Ovary (tissue), 9 donors: ENCODE data around the gene C2orf68. TPM values are rescaled to one million over a fixed set of nuclear protein-coding genes. Genes with fewer than 3 reads are reported as not detected.
A peak's percentile ranks its signal among the peaks of the same experiment; 100 is the strongest.

Experiments
- DNase-seq, 5 donors: peaks; one replicate each; pipeline ENCODE4 v3.0.0-alpha.2; 2019 to 2020
- H3K27ac ChIP-seq, 2 donors: fragments of 200-600 bp; one replicate each; pipeline versions ENCODE4 v1.5.1 to v1.8.0; 2019 to 2022
- H3K27me3 ChIP-seq: fragments of 200-600 bp; one replicate; pipeline ENCODE4 v1.8.0; 2022
- H3K36me3 ChIP-seq: fragments of 200-600 bp; sonication (generic); one replicate; pipeline ENCODE4 v1.5.1; 2019
- H3K4me1 ChIP-seq: one replicate; pipeline ENCODE4 v1.8.1; 2013; ENCODE audit warnings: mild to moderate bottlenecking, moderate library complexity; ENCODE audit not compliant: insufficient read depth
- H3K4me3 ChIP-seq: fragments of 200-600 bp; sonication (generic); one replicate; pipeline ENCODE4 v1.5.1; 2017
- H3K9me3 ChIP-seq, 2 donors: fragments of 200-600 bp in 1 of 2; sonication (generic) in 1 of 2; one replicate each; pipeline versions ENCODE4 v1.5.1 to v1.8.1; 2013 to 2019; ENCODE audit warnings: mild to moderate bottlenecking in 1 of 2, moderate library complexity in 1 of 2
- EP300 ChIP-seq: sonication (generic); formaldehyde crosslinking; IDR thresholded peaks from one replicate; pipeline ENCODE4 v1.6.1; 2017; ENCODE audit warnings: antibody characterized with exemption
- POLR2A ChIP-seq: fragments of 450-650 bp; IDR thresholded peaks from one replicate; pipeline ENCODE4 v1.6.1; 2017; ENCODE audit warnings: antibody characterized with exemption, mild to moderate bottlenecking, moderate library complexity
- WGBS, 3 donors: extraction: QIAGEN DNeasy Blood & Tissue Kit in 1 of 3; methylation state at CpG; one replicate each; pipeline versions ENCODE4 v1.1.5 to v1.1.7; 2013 to 2017; 5-methylcytosine and 5-hydroxymethylcytosine counted together
- intact Hi-C, 4 donors: fragments of 100-400 bp; cut with DNase I; formaldehyde crosslinking; loops; one replicate each; pipeline versions ENCODE4 v1.11.0 to v1.15.1; 2022 to 2023
- polyA plus RNA-seq, 2 donors: library from polyadenylated mRNA; stranded (reverse); fragments of 200-250 nt in 1 of 2; fragments of 350-450 nt in 1 of 2; fragmentation: Illumina TruSeq in 1 of 2; extraction: RNeasy Lipid Tissue Mini Kit (QIAGEN cat#74804) in 1 of 2; gene quantifications; one replicate each; pipeline ENCODE4 v1.2.3, GENCODE V29; 2013 to 2014
- total RNA-seq, 7 donors: library from RNA; depleted of rRNA in 2 of 7; stranded (reverse); fragments of >200 nt in 2 of 7; fragmentation: NEBNext Ultra II Directional in 3 of 7; extraction: Animal tissue kit (Norgen Biotek cat#: 25700) in 3 of 7; gene quantifications; one replicate each; pipeline versions ENCODE4 v1.1.0 to v1.2.4, GENCODE V29; 2016 to 2023
- TF ChIP-seq, protein P1 (sequence below), 3 donors: fragments of 450-650 bp in 2 of 3; fragments of 200-600 bp in 1 of 3; IDR thresholded peaks; one replicate each; pipeline versions ENCODE4 v1.5.1 to v1.8.0; 2016 to 2022; ENCODE audit warnings: antibody characterized with exemption in 3 of 3, mild to moderate bottlenecking in 1 of 3
- donor health status: DM: no; HTN: no; CAD: no; lungs with moderate emphysema.
- donor health status: DM: no; HTN: no; CAD: no.
- donor health status: Bipolar disorder and iron deficiency.
- donor health status: DM: yes; HTN: yes; CAD: no.
- donor health status: DM: no; HTN: no; CAD: no.
- donor health status: DM: yes; HTN: yes; CAD: no.

The C2orf68 gene
- total and polyA plus RNA-seq, 9 donors = 14.6 to 45.4 (median 31.5) TPM

DNA sequence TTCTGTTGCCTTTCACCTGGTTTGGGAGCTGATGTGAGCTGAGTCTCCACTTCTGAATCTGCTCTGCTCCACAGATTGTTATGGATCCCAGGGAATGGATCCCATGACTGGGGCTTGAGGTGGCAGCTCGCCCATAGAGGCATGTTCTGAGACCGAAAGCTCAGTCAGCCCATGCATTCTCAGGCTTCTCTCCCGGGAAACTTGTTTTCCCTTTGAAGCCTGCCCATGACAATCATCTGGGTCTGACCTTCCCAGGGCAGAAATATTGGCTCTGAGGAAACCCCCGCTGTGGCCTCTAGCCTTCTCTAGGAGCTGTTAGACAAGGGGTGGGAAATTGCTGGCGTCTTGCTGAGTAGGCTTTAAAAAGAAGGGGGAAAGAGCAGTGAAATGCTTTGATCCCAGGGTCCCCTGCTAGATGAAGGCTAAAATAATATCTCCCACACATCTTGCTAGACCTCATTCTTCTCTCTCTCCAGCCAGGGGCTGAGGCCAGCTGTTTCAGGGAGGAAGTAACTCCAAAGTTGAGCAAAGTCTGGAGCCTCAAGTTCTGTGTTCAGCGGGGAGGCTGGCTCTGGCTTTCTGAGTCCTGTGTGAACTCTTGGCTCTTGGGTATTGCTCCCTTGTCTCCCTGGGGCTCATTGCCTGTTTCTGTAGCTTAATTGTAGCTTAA lies 32.5 kb downstream of the C2orf68 start:
- Histone ChIP-seq H3K27me3 (no peaks in the 10 kb centered on the region), H3K9me3 (no peaks in the 10 kb centered on the region), H3K27ac (peak overlapping the region in 1 of 2 donors; percentile 39), H3K4me3 (no peak overlapping the region), H3K4me1 (no peaks in the 10 kb centered on the region), H3K36me3 (no peaks in the 10 kb centered on the region)
- TF ChIP-seq EP300 (no peak), POLR2A (no peak)
- TF ChIP-seq, protein P1, sequence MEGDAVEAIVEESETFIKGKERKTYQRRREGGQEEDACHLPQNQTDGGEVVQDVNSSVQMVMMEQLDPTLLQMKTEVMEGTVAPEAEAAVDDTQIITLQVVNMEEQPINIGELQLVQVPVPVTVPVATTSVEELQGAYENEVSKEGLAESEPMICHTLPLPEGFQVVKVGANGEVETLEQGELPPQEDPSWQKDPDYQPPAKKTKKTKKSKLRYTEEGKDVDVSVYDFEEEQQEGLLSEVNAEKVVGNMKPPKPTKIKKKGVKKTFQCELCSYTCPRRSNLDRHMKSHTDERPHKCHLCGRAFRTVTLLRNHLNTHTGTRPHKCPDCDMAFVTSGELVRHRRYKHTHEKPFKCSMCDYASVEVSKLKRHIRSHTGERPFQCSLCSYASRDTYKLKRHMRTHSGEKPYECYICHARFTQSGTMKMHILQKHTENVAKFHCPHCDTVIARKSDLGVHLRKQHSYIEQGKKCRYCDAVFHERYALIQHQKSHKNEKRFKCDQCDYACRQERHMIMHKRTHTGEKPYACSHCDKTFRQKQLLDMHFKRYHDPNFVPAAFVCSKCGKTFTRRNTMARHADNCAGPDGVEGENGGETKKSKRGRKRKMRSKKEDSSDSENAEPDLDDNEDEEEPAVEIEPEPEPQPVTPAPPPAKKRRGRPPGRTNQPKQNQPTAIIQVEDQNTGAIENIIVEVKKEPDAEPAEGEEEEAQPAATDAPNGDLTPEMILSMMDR (IDR thresholded peaks at IDR 0.05) = no peak
- no peak for DNase-seq
- intact Hi-C loops = no loop called here
- WGBS, 3 donors = 38 to 47% (median 39%) methylated on average over 6 of the region's 6 CpGs

DNA sequence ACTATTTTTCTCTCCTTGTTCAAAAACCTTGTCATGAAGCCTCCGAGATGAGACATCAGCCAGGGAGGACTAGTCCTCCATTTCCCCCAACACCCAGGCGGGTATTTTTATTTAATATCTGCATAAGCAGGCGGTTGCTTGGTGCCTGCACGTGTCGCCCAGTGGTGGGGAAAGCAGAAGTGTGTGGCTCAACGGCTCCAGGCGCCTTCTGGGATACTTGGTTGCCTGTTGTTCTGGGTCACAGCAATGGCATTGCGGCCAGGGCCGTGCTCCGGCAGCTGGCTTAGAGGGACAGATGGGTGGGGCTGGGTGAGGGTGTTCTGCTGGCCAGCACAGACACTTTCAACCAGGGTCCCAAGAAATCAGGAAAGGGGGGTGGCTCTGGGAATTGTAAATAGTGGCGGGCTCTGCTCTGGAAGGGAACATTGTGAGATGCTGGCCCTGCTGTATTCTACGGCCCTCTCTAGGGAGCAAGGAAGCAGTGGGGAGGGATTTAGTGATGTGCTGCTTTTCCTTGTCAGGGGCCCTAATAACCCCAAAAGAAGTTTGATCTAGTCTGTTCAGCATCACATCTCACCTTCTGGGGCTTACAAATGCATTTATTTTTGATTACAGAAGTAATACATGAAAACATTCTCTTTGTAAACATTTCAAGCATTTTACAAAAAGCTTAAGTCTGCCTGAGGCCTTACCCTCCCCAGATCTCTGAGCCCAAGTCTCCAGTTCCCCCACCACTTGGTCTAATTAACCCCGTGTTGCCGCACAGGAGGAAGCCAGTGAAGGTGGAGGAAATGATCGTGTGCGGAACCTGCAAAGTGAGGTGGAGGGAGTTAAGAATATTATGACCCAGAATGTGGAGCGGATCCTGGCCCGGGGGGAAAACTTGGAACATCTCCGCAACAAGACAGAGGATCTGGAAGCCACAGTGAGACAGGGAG lies 33.4 kb downstream of the C2orf68 start:
- H3K27ac ChIP-seq = peak overlapping the region in 1 of 2 donors; percentile 39
- DNase-seq = peak in 1 of 5 donors; percentile 41
- no peaks in the 10 kb centered on the region for H3K4me1 ChIP-seq
- peak overlapping the region; percentile 31 for H3K4me3 ChIP-seq
- H3K36me3 ChIP-seq = no peaks in the 10 kb centered on the region
- WGBS, 3 donors = 66 to 80% (median 72%) methylated on average over 19 of the region's 19 CpGs
- no peaks in the 10 kb centered on the region for H3K9me3 ChIP-seq
- intact Hi-C loops = no loop called here
- no peaks in the 10 kb centered on the region for H3K27me3 ChIP-seq
- TF ChIP-seq POLR2A (no peak), EP300 (no peak)
- TF ChIP-seq, protein P1 (IDR thresholded peaks at IDR 0.05) = no peak

DNA sequence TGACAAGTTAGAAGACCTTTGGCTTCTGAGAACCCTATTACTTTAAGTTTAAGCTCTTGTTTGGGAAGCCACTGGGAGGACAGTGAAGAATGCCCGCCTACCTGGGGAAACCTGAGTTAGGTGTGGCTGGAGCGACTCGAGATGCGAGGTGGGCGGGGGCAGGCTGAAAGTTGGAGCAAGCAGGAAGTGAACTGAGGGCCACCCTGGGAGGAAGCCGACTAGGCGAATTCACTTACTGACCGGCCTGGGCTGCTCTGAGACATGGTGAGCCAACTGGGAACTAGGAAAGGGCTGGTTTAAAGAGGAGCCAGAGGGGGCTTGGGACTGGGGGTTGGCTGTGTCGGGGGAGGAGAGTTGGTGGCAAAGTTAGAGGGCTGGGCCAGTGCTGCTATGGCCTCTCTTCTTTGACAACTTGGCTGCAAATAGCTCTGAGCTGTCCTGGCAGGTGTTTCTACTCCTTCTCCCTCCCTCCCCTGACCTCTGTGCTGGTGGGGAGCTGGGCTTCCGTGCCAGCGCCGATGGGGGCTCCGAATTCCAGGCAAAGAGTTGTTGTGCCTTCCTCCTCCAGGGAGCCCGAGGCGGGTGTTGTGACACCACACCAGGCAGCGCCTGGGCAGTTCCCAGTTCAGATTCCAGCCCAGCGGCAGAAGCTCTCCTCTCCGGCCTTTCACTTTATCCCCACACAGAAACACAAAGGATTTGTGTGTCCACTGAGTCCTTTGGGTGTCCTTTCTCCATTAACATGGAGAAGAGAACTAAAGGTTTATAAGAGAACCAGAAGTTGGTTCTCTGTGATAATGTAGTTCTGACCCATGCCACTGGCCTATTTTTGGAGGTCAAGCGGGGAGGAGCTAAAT lies 34.3 kb downstream of the C2orf68 start, which contains the start of gene VAMP8:
VAMP8 (plus strand) TSS at position 201 of the 857 bp plus-strand sequence; CDS start at position 262, 61 bp downstream.
- TF ChIP-seq POLR2A (no peak), EP300 (no peak)
- TF ChIP-seq, protein P1 (IDR thresholded peaks at IDR 0.05) = no peak
- Histone ChIP-seq H3K4me3 (peak within 1 kb of the TSS; percentile 31), H3K27ac (peak within 1 kb of the TSS in 1 of 2 donors; percentile 22), H3K4me1 (no peaks in the 10 kb centered on the region), H3K36me3 (no peaks in the 10 kb centered on the region), H3K27me3 (no peaks in the 10 kb centered on the region), H3K9me3 (no peaks in the 10 kb centered on the region)
- WGBS, 3 donors = 42 to 47% (median 44%) methylated on average over 19 of the region's 19 CpGs
- intact Hi-C loops = no loop called here
- no peak for DNase-seq

DNA sequence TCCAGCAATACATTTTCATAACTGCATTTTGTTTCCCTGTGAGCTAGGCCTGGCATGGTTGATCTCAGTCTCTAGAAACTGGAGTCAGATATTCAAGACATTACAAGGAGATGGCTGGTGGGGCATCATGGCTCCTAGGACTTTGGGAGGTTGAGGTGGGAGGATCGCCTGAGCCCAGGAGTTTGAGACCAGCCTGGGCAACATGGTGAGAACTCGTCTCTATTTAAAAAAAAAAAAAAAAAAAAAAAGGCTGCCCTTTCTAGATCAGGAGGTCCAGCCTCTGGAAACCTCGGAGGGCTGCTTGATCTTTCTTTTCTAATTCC lies 34.8 kb downstream of the C2orf68 start:
- no peaks in the 10 kb centered on the region for H3K36me3 ChIP-seq
- TF ChIP-seq POLR2A (no peak), EP300 (no peak)
- TF ChIP-seq, protein P1 (IDR thresholded peaks at IDR 0.05) = no peak
- DNase-seq = no peak
- H3K9me3 ChIP-seq = no peaks in the 10 kb centered on the region
- H3K27me3 ChIP-seq = no peaks in the 10 kb centered on the region
- H3K4me3 ChIP-seq = no peak overlapping the region
- H3K27ac ChIP-seq = no peak overlapping the region
- intact Hi-C loops = no loop called here
- WGBS, 3 donors = 71 to 79% (median 72%) methylated on average over 3 of the region's 3 CpGs
- H3K4me1 ChIP-seq = no peaks in the 10 kb centered on the region
